HepG2 (cell line): Measurements from ENCODE around the gene FAM53B. TPM values are rescaled to one million over a fixed set of nuclear protein-coding genes. Genes with fewer than 3 reads are reported as not detected.

Experiments
- ATAC-seq: fragments of 200-7000 bp; cut with Tn5 transposase; 3 replicates; pipeline ENCODE4 v1.9.1; 2020; ENCODE audit warnings: mild to moderate bottlenecking, moderate library complexity
- BruUV-seq: library from RNA; stranded (reverse); fragments of 400-500 nt; replicated peaks from 2 replicates; lab custom pipeline; 2021; lab: Mats Ljungman, UMichigan
- CTCF ChIA-PET: fragments of 300-600 bp; formaldehyde crosslinking; extraction: SDS; loops from one replicate; lab custom pipeline; 2021; ENCODE audit warnings: low total read pairs, inconsistent platforms, low intra/inter-chr PET ratio; lab: Yijun Ruan, JAX
- POLR2A ChIA-PET: fragments of 350-600 bp; sonication (Branson Sonifier 250); formaldehyde crosslinking; loops from one replicate; lab custom pipeline; 2020; ENCODE audit warnings: antibody characterized with exemption, inconsistent platforms; lab: Yijun Ruan, JAX
- DNase-seq: peaks from one replicate; pipeline ENCODE4 v3.0.0-alpha.2; 2015; ENCODE audit warnings: low spot score
- FAIRE-seq: peaks from 3 replicates; lab custom pipeline; 2011; peaks lifted over from hg19 to GRCh38; lab: Jason Lieb, UNC
- H2AFZ ChIP-seq: one replicate; pipeline ENCODE4 v1.6.1; 2011; ENCODE audit warnings: low read length, inconsistent platforms
- H3K27ac ChIP-seq: fragments of 300-600 bp; 3 replicates; pipeline ENCODE4 v1.8.0; 2011; ENCODE audit warnings: mixed run types, mild to moderate bottlenecking, mixed read lengths, low read length, inconsistent platforms; ENCODE audit not compliant: insufficient read depth; ENCODE audit errors: extremely low read length
- H3K27me3 ChIP-seq, 2 experiments: fragments of 200-600 bp in 1 of 2; 2 replicates in 1 of 2; 3 replicates in 1 of 2; pipeline versions ENCODE4 v1.6.0 to v1.8.0; 2011; ENCODE audit warnings: low read length in 2 of 2, mild to moderate bottlenecking in 2 of 2, moderate library complexity in 2 of 2, inconsistent platforms in 1 of 2; ENCODE audit not compliant: insufficient read depth in 2 of 2, control insufficient read depth in 1 of 2
- H3K36me3 ChIP-seq, 2 experiments: fragments of 200-600 bp in 1 of 2; replicated peaks in 1 of 2; 2 replicates in 1 of 2; 3 replicates in 1 of 2; pipeline versions ENCODE4 v1.5.1 to v1.8.0; 2011; ENCODE audit warnings: low read length in 2 of 2, inconsistent platforms in 1 of 2; ENCODE audit not compliant: insufficient read depth in 2 of 2, control insufficient read depth in 1 of 2
- H3K4me1 ChIP-seq: 2 replicates; pipeline ENCODE4 v1.5.1; 2012; ENCODE audit warnings: low read length, inconsistent platforms; ENCODE audit not compliant: insufficient read depth
- H3K4me2 ChIP-seq: 2 replicates; pipeline ENCODE4 v1.6.0; 2011; ENCODE audit warnings: low read depth, low read length, inconsistent platforms
- H3K4me3 ChIP-seq, 3 experiments: fragments of 200-600 bp in 1 of 3; sonication (generic), shearing (Covaris generic) in 1 of 3; replicated peaks in 1 of 3; 2 replicates each; pipeline ENCODE4 v1.5.1; 2011 to 2016; ENCODE audit warnings: low read length in 3 of 3, inconsistent platforms in 2 of 3, low read depth in 2 of 3, mild to moderate bottlenecking in 2 of 3, control low read depth in 1 of 3, mixed read lengths in 1 of 3; ENCODE audit not compliant: insufficient read depth in 1 of 3
- H3K79me2 ChIP-seq: one replicate; pipeline ENCODE4 v1.6.1; 2011; ENCODE audit warnings: low read length, inconsistent platforms; ENCODE audit not compliant: insufficient read depth
- H3K9ac ChIP-seq: 2 replicates; pipeline ENCODE4 v1.6.0; 2011; ENCODE audit warnings: mild to moderate bottlenecking, low read depth, low read length, inconsistent platforms; ENCODE audit not compliant: insufficient read depth
- H3K9me3 ChIP-seq: 2 replicates; pipeline ENCODE4 v1.5.1; 2012; ENCODE audit warnings: mild to moderate bottlenecking, low read length
- H4K20me1 ChIP-seq: 2 replicates; pipeline ENCODE4 v1.6.0; 2011; ENCODE audit warnings: inconsistent platforms, mild to moderate bottlenecking, low read length, moderate library complexity; ENCODE audit not compliant: insufficient read depth
- FLYWCH1 ChIP-seq: sonication (generic); formaldehyde crosslinking; IDR thresholded peaks from 2 replicates; pipeline ENCODE4 v1.8.1; 2023; ENCODE audit warnings: mild to moderate bottlenecking, missing genetic modification reagents
- HMG20A ChIP-seq: IDR thresholded peaks from 2 replicates; pipeline ENCODE4 v1.6.1; 2016; ENCODE audit warnings: borderline replicate concordance
- HOXA7 ChIP-seq: sonication (generic); formaldehyde crosslinking; IDR thresholded peaks from 2 replicates; pipeline ENCODE4 v1.8.1; 2022; ENCODE audit warnings: mild to moderate bottlenecking, missing genetic modification reagents, moderate library complexity
- MBNL3 ChIP-seq: fragments of 250-450 bp; sonication (Bioruptor Pico); conservative IDR thresholded peaks from 2 replicates; pipeline ENCODE4 v1.8.0; 2022; ENCODE audit warnings: mild to moderate bottlenecking, inconsistent platforms
- SIN3A ChIP-seq: IDR thresholded peaks from 2 replicates; pipeline ENCODE4 v1.6.1; 2011; ENCODE audit warnings: low read depth, mild to moderate bottlenecking, control low read depth, low read length, borderline replicate concordance
- TCF7L2 ChIP-seq: IDR thresholded peaks from 2 replicates; pipeline ENCODE4 v1.6.1; 2011; ENCODE audit warnings: mild to moderate bottlenecking, low read depth, low read length, moderate library complexity
- TIGD3 ChIP-seq: sonication (generic); formaldehyde crosslinking; IDR thresholded peaks from 2 replicates; pipeline ENCODE4 v1.5.1; 2020; ENCODE audit warnings: mild to moderate bottlenecking, missing genetic modification reagents, borderline replicate concordance
- ZNF160 ChIP-seq: sonication (generic); formaldehyde crosslinking; IDR thresholded peaks from 2 replicates; pipeline ENCODE4 v1.8.0; 2022; ENCODE audit warnings: mild to moderate bottlenecking, inconsistent platforms, missing genetic modification reagents
- ZNF33B ChIP-seq: sonication (generic); formaldehyde crosslinking; IDR thresholded peaks from 2 replicates; pipeline ENCODE4 v1.5.1; 2020; ENCODE audit warnings: mild to moderate bottlenecking, missing genetic modification reagents
- ZNF878 ChIP-seq: sonication (generic); formaldehyde crosslinking; IDR thresholded peaks from 2 replicates; pipeline ENCODE4 v1.8.1; 2023; ENCODE audit warnings: mild to moderate bottlenecking, missing genetic modification reagents, moderate library complexity
- WGBS: methylation state at CpG from one replicate; pipeline ENCODE4 v1.1.6; 2017; ENCODE audit warnings: low lambda C conversion rate; 5-methylcytosine and 5-hydroxymethylcytosine counted together
- in situ Hi-C: cut with HindIII; loops from 2 replicates; pipeline ENCODE4 v1.10.0; 2017; ENCODE audit warnings: low pct_unique_long_range_greater_than_20kb; ENCODE audit not compliant: extremely low pct_ligation_motif_present
- intact Hi-C: fragments of 100-400 bp; cut with micrococcal nuclease; formaldehyde crosslinking; loops from one replicate; pipeline ENCODE4 v1.10.0; 2022; ENCODE audit not compliant: unreplicated experiment
- polyA plus RNA-seq, 8 experiments: library from polyadenylated mRNA; depleted of rRNA in 3 of 8; stranded (reverse) in 7 of 8; unstranded in 1 of 8; fragments of >200 nt; fragmentation: Illumina TruSeq in 4 of 8; extraction: Trizol in 4 of 8; gene quantifications; 2 replicates each; pipeline versions ENCODE4 v1.2.1 to v1.2.3, GENCODE V29; 2011 to 2016; ENCODE audit warnings: low read depth in 4 of 8, missing spikeins in 1 of 8, mixed read lengths in 1 of 8; ENCODE audit not compliant: insufficient read depth in 1 of 8
- total RNA-seq, 5 experiments: library from RNA; depleted of rRNA; stranded (reverse); fragments of >200 nt; fragmentation: Illumina TruSeq; extraction: Trizol; gene quantifications; 2 replicates each; pipeline ENCODE4 v1.2.3, GENCODE V29; 2016; ENCODE audit warnings: low read depth in 1 of 5
- TF ChIP-seq, protein P1 (sequence below): fragments of 450-650 bp; IDR thresholded peaks from 2 replicates; pipeline ENCODE4 v1.6.1; 2016

Gene FAM53B
- total and polyA plus RNA-seq, 2 of the 13 experiments (the other 11 are each of a cell fraction or from before 2014, with no cell fraction given) = 6.4 to 19.3 TPM

- no TSS peak for BruUV-seq
- no peak overlapping the region for H3K4me3 ChIP-seq
- H3K27ac ChIP-seq = no peak overlapping the region
- peaks cover 2 to 21% of the 10 kb centered on the region in 2 experiments; a peak in 3 of 5 replicates for H3K36me3 ChIP-seq
- H2AFZ ChIP-seq = no peak overlapping the region
- no peaks in the 10 kb centered on the region; the same call in 1 of the 2 replicates for H3K4me1 ChIP-seq
- POLR2A ChIA-PET = no interaction called here
- no peak overlapping the region for H3K4me2 ChIP-seq
- no peak for ATAC-seq
- no peaks in the 10 kb centered on the region for H3K79me2 ChIP-seq
- CTCF ChIA-PET = no interaction called here
- no peak overlapping the region for H3K9ac ChIP-seq
- H3K9me3 ChIP-seq = no peaks in the 10 kb centered on the region
- FAIRE-seq = no peak
- DNase-seq = no peak
- in situ Hi-C loops (no loop called here), intact Hi-C loops (no loop called here)
- TF ChIP-seq TIGD3 = no peak
- TF ChIP-seq HMG20A (CRISPR knock-in tag) = no peak
- TF ChIP-seq MBNL3 (CRISPR knock-in tag) = no peak
- TF ChIP-seq SIN3A = no peak
- no peak for TF ChIP-seq ZNF878 (CRISPR knock-in tag)
- TF ChIP-seq HOXA7 = no peak
- TF ChIP-seq FLYWCH1 (CRISPR knock-in tag) = no peak
- no peak for TF ChIP-seq ZNF160 (CRISPR knock-in tag)
- TF ChIP-seq, protein P1, sequence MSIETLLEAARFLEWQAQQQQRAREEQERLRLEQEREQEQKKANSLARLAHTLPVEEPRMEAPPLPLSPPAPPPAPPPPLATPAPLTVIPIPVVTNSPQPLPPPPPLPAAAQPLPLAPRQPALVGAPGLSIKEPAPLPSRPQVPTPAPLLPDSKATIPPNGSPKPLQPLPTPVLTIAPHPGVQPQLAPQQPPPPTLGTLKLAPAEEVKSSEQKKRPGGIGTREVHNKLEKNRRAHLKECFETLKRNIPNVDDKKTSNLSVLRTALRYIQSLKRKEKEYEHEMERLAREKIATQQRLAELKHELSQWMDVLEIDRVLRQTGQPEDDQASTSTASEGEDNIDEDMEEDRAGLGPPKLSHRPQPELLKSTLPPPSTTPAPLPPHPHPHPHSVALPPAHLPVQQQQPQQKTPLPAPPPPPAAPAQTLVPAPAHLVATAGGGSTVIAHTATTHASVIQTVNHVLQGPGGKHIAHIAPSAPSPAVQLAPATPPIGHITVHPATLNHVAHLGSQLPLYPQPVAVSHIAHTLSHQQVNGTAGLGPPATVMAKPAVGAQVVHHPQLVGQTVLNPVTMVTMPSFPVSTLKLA = no peak
- no peak for TF ChIP-seq TCF7L2
- TF ChIP-seq ZNF33B (CRISPR knock-in tag) = no peak
- 93% methylated on average over 2 of the region's 2 CpGs for WGBS
- H3K27me3 ChIP-seq = no peaks in the 10 kb centered on the region
- no peaks in the 10 kb centered on the region for H4K20me1 ChIP-seq
Observed at GRCh38 chr10:124765256-124765655, 21.1 kb upstream of the FAM53B start.
